ENCODE data around the gene FHDC1. TPM values are rescaled to one million over a fixed set of nuclear protein-coding genes. Genes with fewer than 3 reads are reported as not detected.

Gene FHDC1
- total RNA-seq, 1 experiment from 2014 or later: 0.21 TPM

DNA sequence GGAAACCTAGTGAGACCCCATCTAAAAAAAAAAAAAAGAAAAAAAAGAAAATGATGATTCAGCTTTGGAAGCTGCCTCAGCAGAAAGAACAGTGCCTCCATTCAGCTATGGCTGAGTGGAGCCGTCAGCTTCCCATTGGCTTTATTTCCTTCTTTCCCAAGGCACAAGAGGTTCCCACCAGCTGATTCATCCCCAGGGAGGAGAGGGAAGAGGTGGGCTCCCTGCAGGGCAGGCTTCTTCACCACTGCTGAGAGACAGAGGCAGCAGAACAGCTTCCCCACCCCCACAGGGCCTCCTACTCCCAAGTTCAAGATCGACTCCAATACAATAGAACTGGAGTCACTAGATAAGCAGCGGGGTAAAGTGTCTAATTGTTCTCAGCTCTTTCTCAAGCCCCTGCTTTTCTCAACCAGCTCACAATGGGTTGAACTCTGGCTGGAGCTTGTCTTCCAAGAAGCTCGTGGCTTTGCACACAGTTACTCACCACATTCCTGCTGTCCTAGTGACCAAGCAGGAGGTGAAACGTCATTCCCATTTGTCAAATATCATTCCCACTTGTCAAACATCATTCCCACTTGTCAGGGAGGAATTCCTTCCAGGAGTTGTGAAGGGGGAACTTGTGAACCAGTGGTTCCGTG lies 47.8 kb downstream of the FHDC1 start:
- no peak for ATAC-seq
- Histone ChIP-seq H3K27me3 (ENCODE audit: control insufficient read depth, insufficient read depth, low read length) (no peaks in the 10 kb centered on the region), H3K36me3 (ENCODE audit: control insufficient read depth, insufficient read depth, low read length) (no peaks in the 10 kb centered on the region), H3K4me1 (ENCODE audit: control insufficient read depth, insufficient read depth, low read length) (no peaks in the 10 kb centered on the region), H3K27ac (ENCODE audit: low read length) (no peak overlapping the region), H3K9me3 (ENCODE audit: control insufficient read depth, insufficient read depth, low read depth, low read length) (no peaks in the 10 kb centered on the region), H3K4me3 (ENCODE audit: low read depth in 2 of 2, low read length in 2 of 2) (no peak overlapping the region)
- CTCF ChIA-PET: interaction anchor here (0.7 kb wide), 1 partner anchor 59 kb away, joined by 6 read pairs; no protein-coding TSS in a partner anchor
- intact Hi-C loops (cut with micrococcal nuclease; ENCODE audit: unreplicated experiment): no loop called here
- BruUV-seq (replicated peaks): no TSS peak
- no peak for DNase-seq (ENCODE audit: low read depth, low spot score)
- in situ Hi-C loops (cut with HindIII; ENCODE audit: low pct_unique_long_range_greater_than_20kb, low sequenced_read_pairs): no loop called here
- TF ChIP-seq SIN3A (IDR thresholded peaks at IDR 0.05; ENCODE audit: borderline replicate concordance, insufficient read depth, low read depth, low read length): no peak
- no peak for TF ChIP-seq TCF7L2 (IDR thresholded peaks at IDR 0.05; ENCODE audit: low read depth, low read length)
- POLR2A ChIA-PET: no interaction called here

DNA sequence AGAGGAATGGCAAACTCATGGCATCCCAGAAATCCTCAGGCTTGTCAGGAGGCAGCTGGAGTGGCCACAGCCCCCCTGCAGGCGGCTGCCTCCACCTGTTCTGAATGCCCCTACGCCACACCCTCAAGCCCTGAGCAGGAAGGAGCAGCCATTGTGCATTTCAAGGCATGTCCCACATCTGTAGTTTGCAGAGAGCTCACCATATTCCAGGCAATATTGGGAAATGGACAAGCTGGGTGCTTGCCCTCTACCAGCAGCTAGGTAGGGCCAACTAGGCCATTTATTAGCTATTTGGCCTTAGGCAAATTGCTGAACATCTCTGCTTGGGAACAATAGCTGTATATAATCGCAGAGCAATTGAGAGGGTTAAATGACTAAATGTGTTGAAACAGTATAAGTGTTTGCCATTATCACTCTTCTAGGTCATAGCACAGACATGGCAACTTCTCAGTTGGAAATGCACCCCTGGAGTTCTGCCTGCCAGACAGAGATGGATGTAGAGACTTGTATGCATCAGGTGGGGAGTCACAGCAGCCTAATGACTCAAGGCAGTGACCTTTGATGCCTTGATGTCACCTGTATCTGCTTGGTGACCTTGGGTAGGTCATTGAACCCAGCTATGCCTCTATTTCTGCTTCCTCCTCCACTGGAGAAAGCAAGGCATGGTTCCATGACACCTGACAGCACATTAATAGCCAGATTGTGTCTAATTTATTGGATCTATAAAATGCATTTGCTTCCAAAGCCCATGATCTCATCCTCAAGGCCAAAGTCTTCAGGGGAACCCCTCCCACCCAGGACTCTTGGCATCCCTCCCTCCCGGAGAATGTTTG lies 52.8 kb downstream of the FHDC1 start:
- intact Hi-C loops (cut with micrococcal nuclease; ENCODE audit: unreplicated experiment): no loop called here
- H3K9me3 ChIP-seq (ENCODE audit: control insufficient read depth, insufficient read depth, low read depth, low read length): no peaks in the 10 kb centered on the region
- no peaks in the 10 kb centered on the region for H3K36me3 ChIP-seq (ENCODE audit: control insufficient read depth, insufficient read depth, low read length)
- TF ChIP-seq, protein P1, sequence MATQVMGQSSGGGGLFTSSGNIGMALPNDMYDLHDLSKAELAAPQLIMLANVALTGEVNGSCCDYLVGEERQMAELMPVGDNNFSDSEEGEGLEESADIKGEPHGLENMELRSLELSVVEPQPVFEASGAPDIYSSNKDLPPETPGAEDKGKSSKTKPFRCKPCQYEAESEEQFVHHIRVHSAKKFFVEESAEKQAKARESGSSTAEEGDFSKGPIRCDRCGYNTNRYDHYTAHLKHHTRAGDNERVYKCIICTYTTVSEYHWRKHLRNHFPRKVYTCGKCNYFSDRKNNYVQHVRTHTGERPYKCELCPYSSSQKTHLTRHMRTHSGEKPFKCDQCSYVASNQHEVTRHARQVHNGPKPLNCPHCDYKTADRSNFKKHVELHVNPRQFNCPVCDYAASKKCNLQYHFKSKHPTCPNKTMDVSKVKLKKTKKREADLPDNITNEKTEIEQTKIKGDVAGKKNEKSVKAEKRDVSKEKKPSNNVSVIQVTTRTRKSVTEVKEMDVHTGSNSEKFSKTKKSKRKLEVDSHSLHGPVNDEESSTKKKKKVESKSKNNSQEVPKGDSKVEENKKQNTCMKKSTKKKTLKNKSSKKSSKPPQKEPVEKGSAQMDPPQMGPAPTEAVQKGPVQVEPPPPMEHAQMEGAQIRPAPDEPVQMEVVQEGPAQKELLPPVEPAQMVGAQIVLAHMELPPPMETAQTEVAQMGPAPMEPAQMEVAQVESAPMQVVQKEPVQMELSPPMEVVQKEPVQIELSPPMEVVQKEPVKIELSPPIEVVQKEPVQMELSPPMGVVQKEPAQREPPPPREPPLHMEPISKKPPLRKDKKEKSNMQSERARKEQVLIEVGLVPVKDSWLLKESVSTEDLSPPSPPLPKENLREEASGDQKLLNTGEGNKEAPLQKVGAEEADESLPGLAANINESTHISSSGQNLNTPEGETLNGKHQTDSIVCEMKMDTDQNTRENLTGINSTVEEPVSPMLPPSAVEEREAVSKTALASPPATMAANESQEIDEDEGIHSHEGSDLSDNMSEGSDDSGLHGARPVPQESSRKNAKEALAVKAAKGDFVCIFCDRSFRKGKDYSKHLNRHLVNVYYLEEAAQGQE (IDR thresholded peaks at IDR 0.05; ENCODE audit: insufficient read depth in 1 of 2, low read depth in 2 of 2, low read length in 1 of 2): no peak
- TF ChIP-seq, protein P2, sequence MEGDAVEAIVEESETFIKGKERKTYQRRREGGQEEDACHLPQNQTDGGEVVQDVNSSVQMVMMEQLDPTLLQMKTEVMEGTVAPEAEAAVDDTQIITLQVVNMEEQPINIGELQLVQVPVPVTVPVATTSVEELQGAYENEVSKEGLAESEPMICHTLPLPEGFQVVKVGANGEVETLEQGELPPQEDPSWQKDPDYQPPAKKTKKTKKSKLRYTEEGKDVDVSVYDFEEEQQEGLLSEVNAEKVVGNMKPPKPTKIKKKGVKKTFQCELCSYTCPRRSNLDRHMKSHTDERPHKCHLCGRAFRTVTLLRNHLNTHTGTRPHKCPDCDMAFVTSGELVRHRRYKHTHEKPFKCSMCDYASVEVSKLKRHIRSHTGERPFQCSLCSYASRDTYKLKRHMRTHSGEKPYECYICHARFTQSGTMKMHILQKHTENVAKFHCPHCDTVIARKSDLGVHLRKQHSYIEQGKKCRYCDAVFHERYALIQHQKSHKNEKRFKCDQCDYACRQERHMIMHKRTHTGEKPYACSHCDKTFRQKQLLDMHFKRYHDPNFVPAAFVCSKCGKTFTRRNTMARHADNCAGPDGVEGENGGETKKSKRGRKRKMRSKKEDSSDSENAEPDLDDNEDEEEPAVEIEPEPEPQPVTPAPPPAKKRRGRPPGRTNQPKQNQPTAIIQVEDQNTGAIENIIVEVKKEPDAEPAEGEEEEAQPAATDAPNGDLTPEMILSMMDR (IDR thresholded peaks at IDR 0.05): no peak
- TF ChIP-seq POLR2AphosphoS5 (IDR thresholded peaks at IDR 0.05; ENCODE audit: low read depth, low read length) (no peak), SIN3A (IDR thresholded peaks at IDR 0.05; ENCODE audit: borderline replicate concordance, insufficient read depth, low read depth, low read length) (no peak), TCF7L2 (IDR thresholded peaks at IDR 0.05; ENCODE audit: low read depth, low read length) (no peak)
- POLR2A ChIA-PET: no interaction called here
- DNase-seq (ENCODE audit: low read depth, low spot score) (no peak), ATAC-seq (no peak)
- H3K4me3 ChIP-seq (ENCODE audit: low read depth in 2 of 2, low read length in 2 of 2): no peak overlapping the region
- H3K27ac ChIP-seq (ENCODE audit: low read length): no peak overlapping the region
- CTCF ChIA-PET: no interaction called here
- BruUV-seq (replicated peaks): no TSS peak
- no peaks in the 10 kb centered on the region for H3K4me1 ChIP-seq (ENCODE audit: control insufficient read depth, insufficient read depth, low read length)
- in situ Hi-C loops (cut with HindIII; ENCODE audit: low pct_unique_long_range_greater_than_20kb, low sequenced_read_pairs): no loop called here
- no peaks in the 10 kb centered on the region for H3K27me3 ChIP-seq (ENCODE audit: control insufficient read depth, insufficient read depth, low read length)

DNA sequence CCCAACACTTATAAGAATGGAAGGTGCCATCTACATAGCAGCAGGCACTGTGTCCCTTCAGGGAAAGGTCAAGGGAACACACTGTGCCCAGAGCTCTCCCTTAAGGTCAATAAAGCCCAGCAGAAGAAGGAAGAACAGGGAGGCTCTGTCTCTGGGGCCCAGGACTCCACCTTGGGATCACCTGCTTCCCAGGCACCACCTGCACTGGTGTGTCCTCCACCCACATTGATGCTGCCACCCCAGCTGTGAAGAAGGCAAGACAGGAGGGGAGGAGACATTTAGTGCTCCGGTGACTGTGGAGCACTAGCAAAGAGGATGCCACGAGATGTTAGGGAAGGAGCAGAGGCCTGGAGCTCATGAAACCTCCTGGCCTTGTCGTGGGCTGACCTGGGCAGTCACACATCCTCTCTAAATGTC lies 53.4 kb downstream of the FHDC1 start:
- no peak for TF ChIP-seq POLR2AphosphoS5 (IDR thresholded peaks at IDR 0.05; ENCODE audit: low read depth, low read length)
- no peak for TF ChIP-seq TCF7L2 (IDR thresholded peaks at IDR 0.05; ENCODE audit: low read depth, low read length)
- TF ChIP-seq, protein P2 (IDR thresholded peaks at IDR 0.05): no peak
- TF ChIP-seq SIN3A (IDR thresholded peaks at IDR 0.05; ENCODE audit: borderline replicate concordance, insufficient read depth, low read depth, low read length): no peak
- TF ChIP-seq, protein P1 (IDR thresholded peaks at IDR 0.05; ENCODE audit: insufficient read depth in 1 of 2, low read depth in 2 of 2, low read length in 1 of 2): no peak
- no peaks in the 10 kb centered on the region for H3K4me1 ChIP-seq (ENCODE audit: control insufficient read depth, insufficient read depth, low read length)
- CTCF ChIA-PET: no interaction called here
- intact Hi-C loops (cut with micrococcal nuclease; ENCODE audit: unreplicated experiment) (no loop called here), in situ Hi-C loops (cut with HindIII; ENCODE audit: low pct_unique_long_range_greater_than_20kb, low sequenced_read_pairs) (no loop called here)
- POLR2A ChIA-PET: no interaction called here
- no peak overlapping the region for H3K4me3 ChIP-seq (ENCODE audit: low read depth in 2 of 2, low read length in 2 of 2)
- BruUV-seq (replicated peaks): no TSS peak
- H3K27ac ChIP-seq (ENCODE audit: low read length): no peak overlapping the region
- H3K9me3 ChIP-seq (ENCODE audit: control insufficient read depth, insufficient read depth, low read depth, low read length): no peaks in the 10 kb centered on the region
- ATAC-seq (no peak), DNase-seq (ENCODE audit: low read depth, low spot score) (no peak)
- H3K27me3 ChIP-seq (ENCODE audit: control insufficient read depth, insufficient read depth, low read length): no peaks in the 10 kb centered on the region
- no peaks in the 10 kb centered on the region for H3K36me3 ChIP-seq (ENCODE audit: control insufficient read depth, insufficient read depth, low read length)
